Measurements from ENCODE around the gene PNRC1.
"Not testable (repeated sequence)": the region's sequence is repeated elsewhere in the genome, so short reads cannot be mapped to it uniquely, and the experiment has no call there.

Gene PNRC1

DNA sequence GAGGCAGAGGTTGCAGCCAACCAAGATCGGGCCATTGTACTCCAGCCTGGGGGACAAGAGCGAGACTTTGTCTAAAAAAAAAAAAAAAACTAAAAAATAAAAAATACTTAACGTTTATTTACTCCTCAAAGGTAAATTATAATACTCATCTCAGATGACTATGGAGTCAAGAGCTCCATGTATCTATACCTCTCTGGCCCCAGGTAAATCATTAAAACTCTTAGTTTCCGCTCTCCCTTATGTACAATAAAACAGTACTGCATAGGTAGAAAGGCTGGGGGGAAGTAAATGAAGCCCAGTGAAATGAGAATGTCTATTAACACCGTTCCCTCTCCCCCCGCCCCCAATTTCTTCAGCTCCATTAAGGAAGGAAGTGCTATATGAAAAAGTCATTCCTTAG lies 36.2 kb downstream of the PNRC1 start:
- no peak for DNase-seq

DNA sequence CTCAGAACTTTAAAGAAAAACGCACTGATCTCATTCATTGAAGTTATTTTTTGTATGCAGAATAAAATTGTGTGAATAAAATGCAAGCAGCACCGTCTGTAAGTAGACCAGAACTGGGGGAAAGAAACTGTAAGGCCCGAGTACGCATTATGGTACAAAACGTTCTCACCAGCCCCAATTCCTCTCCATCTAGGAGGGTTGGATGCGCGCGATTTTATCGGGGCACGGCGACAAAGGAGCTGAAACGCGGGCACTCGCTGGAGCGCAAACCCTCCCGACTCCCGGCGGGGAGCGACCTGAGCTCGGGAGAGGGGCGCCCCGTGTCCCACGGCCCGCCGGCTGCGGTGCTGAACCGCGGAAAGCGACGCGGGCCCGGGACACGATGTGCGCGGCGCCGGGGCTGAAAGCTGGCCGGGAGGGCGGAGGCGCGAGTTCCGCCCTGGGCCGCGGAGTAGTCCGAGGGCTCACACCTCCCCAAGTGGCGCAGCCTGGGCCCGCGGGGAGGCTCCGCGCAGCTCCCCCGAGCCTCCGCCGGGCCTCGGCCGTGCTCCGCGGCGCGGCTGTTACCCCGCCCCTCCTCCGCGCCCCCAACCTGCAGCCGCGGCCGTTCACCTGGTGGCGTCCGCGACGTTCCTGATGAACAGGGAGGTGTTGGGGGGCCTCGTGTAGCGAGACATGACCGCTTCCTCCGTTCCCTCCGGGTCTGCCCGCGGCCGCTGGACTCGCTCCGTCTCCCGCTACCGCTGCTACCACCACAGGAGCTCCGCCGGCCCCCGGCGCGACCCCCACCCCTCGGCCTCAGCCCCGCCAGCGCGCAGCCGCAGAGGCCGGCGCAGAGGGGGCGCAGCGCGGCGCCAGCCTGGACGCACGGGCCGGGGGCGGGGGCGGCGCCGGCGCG lies 36.9 kb downstream of the PNRC1 start, which contains the start of gene SRSF12:
Gene SRSF12 (minus strand): TSS at position 861 of the 898 bp plus-strand sequence. CDS start 184 bp downstream, at position 677.
- DNase-seq: peak; percentile 51

DNA sequence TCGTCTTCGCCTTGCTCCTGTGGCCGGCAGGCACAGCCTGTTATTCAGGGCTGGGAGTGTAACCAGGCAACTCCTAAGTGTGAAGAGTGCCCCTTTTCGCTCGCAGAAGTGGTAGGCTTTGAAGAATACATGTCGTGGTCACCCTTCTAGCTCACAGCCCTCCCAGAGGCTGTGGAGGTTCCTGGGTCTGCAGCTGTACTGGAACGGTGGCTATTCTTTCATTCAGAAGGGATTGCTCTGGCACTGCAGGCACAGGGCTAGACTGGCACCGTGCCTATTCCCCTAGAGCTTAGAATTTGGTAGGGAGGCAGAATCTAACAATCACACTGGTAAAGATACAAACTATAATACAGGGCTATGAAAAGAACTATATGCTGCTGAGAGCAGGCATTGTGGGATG lies 38.4 kb downstream of the PNRC1 start:
- no peak for DNase-seq

DNA sequence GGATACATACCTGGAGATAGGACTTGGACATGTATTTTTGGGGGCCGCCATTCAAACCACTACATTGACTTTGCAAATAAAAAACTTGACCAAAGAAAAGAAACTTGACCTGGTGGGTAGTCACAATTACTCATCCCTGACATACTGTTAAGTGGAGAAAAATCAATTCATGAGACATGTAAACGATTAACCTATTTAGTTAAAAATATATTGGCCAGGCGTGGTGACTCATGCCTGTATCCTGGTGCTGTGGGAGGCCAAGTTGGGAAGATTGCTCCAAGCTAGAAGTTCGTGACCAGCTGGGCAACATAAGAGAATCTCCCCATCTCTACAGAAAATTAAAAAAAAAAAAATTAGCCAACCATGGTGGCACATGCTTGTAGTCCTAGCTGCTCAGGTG lies 39.8 kb downstream of the PNRC1 start:
- DNase-seq: no peak

DNA sequence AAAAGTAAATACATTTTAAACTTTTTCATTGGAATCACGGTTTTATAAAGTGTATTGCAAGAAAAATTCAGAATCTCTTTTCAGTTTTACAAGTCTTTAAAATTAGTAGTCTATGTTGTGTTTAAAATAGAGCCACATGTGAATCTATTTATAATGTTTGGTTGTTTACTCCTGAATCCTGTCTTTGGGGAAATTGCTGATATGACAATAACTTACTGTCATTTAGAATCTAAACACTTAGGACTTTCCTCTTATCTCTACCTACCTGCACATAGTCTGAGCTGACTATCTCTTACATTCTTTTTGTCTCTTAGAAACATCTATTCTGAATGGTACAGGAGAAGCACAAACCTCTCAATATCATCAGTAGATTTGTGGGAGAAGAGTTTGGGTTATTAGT lies 41.4 kb downstream of the PNRC1 start:
- DNase-seq: no peak

DNA sequence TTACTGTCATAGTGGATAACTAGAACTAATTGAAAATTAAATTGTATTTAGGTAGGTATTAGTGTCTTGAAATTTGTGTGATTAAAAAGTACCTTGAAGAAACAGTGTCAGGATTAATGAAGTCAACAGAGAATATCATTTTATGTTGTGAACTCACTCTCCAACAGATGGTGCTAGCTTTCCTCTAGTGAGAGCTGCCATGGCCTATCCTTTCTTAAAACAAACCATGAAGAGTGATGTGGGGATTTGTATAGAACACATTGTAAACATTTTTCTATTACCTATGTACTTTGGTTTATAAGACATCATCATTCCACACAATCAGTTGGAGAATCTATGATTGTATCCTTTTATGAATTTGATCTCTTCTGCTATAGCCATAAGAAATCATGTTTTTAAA lies 42.1 kb downstream of the PNRC1 start:
- DNase-seq: peak; percentile 32

DNA sequence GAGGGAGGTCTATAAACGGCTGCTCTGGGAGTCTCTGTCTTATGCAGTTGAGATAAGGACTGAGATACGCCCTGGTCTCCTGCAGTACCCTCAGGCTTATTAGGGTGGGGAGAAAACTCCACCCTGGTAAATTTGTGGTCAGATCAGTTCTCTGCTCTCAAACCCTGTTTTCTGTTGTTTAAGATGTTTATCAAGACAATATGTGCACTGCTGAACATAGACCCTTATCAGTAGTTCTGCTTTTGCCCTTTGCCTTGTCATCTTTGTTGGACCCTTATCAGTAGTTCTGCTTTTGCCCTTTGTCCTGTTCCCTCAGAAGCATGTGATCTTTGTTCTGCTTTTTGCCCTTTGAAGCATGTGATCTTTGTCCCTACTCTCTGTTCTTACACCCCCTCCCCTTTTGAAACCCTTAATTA lies 47.7 kb downstream of the PNRC1 start:
- DNase-seq: not testable (repeated sequence)

DNA sequence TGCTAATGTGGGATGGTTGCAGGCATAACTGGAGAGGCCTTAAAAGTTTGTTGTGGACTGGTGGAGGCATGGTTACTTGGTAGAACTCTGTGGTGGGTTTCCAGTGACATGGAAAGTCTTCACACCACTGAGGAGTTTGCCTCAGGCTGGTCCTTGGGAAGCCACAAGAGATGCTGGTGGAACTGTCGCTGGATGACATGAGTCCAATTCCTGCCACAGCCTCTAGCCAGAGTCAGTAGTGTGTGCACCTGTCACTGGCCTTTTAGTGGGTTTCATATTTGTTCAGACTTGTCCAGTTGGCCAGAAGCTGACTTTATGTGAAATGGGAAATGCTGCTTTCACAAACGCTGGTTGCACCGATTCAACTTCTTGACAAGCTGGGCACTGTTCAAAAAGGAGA lies 51.0 kb downstream of the PNRC1 start:
- DNase-seq: no peak

DNA sequence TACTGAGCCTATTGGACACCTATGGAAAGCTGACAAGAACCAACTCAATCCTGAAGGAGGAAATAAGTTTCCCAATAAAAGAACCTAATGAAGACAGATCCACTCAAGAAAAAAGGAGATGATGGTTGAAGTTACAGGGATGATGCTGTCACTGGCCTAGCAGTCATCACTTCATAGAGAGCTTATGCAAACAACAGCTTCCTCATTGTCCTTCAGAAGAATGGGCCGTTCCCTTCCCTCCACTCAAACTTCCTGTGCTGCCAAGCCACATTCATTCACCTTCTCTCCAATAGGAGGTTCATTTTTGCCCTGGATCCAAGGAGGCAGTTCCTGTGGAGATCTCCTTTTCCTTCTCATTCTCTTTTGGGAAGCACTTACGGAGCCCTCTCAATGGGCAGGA lies 51.5 kb downstream of the PNRC1 start:
- DNase-seq: no peak

DNA sequence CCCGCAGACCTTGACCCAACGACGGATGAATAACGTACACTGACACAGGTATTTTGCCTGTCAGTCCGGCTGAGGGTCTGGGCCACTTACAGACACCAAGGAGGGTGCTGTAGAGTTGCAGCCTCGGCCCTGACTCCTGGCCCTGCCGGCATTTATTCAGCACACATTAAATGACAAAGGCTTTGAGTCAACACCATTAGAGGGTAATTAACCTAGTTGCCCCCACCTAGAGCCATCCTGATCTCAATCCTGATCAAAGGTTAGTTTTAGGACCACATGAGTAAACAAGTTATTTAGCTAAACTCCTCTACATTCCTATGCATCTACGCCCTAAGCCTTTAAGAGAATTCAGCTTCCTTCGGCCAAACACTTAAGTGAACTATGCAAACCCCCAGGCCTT lies 53.4 kb downstream of the PNRC1 start:
- no peak for DNase-seq

DNA sequence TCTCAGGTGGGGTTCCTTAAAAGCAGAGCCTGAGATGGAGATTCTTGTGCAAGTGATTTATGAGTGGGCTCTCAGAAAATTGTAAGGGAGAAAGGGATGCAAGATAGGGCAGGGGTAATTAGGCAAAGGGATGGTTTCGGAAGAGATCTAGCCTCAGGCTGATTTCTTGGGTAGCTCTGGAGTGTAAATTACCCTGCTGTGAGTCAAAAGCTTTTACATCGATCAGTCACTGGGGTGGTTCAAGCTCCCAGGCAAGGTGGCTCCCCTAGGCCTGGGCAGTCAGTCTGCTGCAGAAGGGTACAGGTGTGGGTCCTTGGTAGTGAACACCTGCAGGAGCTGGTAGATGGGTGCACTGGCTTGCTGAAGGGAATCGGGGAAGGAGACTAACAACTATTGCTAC lies 54.2 kb downstream of the PNRC1 start:
- DNase-seq: no peak
